ENCODE data around the gene TRIO.

The TRIO gene

DNA sequence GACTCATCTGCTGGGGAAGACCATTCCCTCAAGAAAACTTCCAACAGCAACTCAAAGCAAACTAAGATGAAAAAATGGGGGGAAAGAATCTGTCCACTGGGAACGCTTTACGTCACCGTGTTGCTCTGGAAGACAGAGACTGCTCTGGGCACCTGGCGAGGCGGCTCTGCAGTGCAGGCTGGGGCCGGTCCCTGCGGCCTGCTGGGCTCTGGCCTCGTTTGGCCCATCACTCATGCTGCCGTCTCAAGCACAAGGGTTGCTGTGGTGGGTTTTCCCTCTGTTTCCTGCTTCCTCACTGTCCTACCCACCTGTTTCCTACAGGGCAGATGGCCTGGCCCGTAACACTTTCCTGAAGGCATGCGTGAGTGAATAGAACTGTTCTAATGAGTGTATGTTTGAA lies 345.6 kb downstream of the TRIO start:
- no peak for DNase-seq (ENCODE audit: low spot score)

DNA sequence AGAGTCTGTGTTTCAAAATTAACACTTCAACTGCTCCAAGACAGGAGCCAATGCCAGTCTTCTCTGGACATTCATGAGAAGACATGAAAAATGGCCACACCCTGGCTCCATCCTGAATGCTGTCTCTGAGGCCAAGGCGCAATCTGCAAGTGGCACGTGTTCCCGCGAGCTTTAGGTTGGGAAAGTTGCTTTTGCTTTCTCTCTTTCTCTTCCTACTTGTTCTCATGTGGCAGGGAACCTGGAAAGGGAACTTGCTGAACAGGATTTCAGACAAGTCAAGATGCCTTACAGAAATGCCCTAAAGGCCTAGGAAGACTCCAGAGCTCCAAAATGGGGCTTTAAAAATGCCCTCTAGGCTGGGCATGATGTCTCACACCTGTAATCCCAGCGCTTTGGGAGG lies 346.5 kb downstream of the TRIO start:
- no peak for DNase-seq (ENCODE audit: low spot score)

DNA sequence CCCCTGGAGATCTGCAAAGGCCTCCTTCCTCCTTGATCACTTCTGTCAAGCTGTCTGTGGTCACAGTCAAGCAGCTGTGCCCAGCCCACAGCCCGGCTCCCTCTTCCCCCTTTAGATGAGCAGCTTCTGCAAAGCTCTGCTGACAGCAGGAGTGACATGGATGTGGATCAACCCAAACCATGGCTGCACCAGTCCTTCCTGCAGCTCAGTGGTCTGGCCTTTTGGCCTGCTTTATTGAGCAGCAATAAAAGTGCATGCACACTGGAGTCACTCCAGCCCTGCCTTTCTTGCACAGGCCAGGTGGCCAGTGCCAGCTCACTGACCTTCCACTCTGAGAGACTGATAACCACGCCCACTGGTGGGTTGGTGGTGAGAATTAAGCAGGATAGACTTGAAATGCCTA lies 347.2 kb downstream of the TRIO start:
- DNase-seq (ENCODE audit: low spot score), result no peak

DNA sequence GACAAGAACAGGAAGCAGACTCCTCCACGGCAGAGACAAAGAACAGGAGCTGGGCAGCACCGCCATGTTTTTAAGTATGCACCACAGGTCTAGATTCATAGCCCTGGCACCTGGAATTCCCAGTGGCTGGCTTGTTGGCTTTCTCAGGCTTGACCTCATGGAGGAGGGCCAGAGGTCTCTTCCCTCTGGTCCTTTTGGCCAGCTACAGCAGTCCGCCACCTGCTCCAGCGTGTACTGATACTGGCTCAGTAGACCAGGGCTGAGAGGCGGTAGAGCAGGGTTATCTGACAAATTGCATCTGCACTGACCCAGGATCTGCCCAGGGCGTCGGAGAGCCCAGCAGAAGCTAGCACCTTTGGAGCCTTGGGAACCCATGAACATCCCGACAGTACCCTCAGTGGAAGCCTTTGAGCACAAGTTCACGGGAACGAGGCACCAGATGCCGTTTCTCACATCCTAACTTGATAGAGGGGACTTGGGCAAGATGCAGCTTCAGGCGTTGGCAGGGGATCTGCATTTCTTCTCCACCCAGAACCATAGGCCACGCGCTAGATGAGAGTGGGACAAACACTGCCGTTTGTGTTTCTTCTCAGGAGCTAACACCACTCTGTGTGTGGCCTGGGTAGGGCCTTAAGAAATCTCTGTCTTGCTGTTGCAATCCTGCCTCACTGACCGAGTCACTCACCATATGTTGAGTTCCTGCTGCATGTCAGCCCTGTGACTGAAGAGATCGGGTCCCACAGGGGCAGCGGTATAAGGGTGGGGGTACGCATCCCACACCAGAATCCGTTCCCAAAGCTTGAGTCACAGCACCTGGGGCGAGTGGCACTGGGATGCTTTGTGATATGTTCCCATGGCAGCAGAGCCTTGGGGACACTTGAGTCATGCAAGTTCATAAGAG lies 348.1 kb downstream of the TRIO start:
- DNase-seq (ENCODE audit: low spot score), result no peak

DNA sequence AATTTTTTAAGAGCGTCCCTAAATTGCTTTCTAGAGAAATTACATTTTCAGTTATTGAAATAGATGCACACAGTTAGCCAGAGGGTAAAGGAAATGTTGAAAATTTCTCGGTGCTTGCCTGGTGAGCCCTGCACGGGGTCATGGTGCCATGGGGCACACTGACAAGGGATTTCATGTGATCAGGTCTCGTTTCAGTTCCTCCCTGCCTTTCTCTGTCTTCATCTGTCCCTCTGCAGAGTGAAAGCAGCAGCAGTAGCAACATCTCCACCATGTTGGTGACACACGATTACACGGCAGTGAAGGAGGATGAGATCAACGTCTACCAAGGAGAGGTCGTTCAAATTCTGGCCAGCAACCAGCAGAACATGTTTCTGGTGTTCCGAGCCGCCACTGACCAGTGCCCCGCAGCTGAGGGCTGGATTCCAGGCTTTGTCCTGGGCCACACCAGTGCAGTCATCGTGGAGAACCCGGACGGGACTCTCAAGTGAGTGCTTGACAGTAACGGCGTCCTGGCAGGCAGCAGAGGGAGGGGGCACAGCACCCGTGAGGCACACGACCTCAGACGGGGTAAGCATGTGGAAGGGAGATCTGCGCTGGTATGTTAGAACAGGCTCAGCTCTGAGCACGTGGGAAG lies 349.3 kb downstream of the TRIO start:
- DNase-seq (ENCODE audit: low spot score), result no peak

DNA sequence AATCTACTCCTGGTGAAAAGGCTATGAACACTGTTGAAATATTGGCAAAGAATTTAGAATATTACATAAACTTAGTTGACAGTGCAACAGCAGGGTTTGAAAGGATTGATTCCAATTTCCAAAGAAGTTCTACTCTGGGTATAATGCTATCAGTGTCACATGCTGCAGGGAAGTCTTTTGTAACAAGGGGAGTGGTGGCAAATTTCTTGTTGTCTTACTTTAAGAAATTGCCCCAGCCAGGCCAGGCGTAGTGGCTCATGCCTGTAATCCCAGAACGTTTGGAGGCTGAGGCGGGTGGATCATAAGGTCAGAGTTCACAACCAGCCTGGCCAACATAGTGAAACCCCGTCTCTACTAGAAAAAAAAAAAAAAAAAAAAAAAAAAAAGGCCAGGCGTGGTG lies 352.2 kb downstream of the TRIO start:
- no peak for DNase-seq (ENCODE audit: low spot score)

DNA sequence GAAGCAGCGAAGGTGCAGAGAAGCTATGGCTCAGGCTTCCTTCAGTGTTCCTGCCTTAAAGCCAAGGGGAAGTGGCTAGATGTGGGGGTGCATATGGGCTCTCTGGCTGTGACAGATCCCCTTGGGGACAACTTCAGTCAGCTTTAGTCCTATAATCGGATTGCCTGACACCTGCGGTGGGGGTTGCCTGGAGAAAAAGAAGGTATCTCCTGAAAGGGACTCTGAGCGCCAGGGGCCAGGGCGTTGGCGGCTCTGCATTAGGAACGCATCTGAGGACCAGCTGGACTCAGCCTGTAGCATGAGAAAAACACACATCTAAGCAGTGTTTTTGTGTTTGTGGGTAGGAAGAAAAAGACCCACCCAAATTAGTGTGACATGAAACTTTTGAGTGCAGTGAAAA lies 354.2 kb downstream of the TRIO start:
- DNase-seq (ENCODE audit: low spot score), result no peak

DNA sequence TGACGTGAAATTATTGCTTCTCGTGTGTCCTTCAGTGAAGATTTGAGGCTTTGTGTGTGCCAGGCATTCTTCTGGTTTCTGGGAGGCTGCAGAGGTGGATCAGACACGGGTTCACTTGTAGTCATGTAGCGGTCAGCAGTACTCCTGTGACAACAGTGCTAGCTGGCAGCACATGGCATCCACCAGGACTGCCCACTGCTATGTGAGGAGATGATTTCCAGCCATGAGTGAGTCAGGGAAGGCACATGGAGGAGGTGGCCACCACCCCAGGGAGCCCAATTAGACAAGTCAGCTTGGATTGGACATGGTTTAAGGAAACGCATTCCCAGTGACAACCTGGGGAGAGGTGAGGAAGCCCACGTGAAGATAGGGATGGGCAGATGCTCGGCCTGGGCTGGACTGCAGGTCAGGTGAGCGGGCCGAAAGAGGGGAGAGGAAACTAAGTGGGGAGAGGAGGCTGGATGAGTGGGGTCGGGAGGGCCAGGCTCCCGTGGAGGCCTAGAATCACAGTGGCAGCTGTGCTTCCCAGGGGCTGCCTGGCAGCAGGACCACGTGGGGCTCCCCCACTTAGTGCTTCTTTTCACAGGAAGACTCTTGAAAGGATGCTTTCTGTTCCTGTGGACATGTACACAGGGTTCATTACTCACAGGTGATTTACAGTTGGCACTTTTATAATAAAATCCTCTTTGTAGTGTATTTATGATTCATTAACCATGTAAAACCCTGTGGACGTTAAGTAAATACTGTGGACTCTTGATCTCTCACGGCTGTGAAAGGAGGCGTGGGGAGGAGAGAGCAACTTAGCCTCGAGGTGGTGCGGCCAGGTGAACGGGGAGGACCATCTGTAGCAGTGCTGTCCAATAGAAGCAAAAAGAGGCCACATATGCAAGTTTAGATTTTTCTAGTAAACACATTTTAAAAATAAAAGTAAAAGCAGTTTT lies 358.5 kb downstream of the TRIO start:
- no peak for DNase-seq (ENCODE audit: low spot score)

DNA sequence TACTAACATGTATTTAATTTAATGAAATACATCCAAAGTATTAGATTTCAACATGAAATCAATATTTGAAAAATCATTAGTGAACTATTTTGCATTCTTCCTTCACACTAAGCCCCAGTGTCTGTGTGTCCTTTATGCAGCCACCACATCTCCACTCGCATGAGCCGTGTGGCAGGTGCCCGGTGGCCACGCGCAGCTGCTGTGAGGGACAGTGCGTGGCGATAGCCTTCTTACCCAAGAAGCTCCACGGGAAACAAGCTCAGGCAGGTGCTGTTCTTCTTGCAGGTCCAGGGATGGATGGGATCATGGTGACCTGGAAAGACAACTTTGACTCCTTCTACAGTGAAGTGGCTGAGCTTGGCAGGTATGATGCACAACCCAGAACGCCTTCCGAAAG lies 359.1 kb downstream of the TRIO start:
- no peak for DNase-seq (ENCODE audit: low spot score)

DNA sequence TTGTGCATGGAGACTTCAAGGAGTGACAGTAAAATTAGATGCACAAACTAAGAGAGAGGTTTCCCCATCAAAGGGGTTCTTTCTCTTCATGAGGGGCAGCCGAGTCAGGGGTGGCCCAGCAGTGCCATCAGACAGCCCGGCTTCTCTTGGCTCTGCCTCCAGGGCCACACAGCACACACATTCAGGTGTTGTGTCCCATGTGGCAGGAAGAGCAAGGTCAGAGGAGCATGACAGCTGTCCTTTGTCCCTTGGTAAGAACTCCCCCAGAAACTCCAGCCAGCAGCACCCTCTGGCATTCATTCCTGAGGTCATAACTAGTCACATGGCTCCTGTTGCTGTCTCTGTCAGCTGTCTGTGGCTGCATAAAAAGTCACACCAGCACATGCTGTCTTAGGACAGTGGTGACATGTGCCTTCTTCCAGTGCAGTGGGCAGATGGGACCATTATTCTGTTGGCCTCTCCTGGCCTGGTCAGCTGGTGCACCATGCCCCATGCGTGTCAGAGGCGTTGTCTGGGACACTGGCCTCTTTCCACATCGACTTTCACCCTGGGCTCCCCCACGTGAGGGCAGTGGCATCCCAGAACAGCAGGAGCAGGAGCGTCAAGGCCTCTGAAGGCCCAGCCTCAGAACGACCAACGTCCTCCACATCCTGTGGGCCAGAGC lies 360.0 kb downstream of the TRIO start:
- DNase-seq (ENCODE audit: low spot score), result no peak

DNA sequence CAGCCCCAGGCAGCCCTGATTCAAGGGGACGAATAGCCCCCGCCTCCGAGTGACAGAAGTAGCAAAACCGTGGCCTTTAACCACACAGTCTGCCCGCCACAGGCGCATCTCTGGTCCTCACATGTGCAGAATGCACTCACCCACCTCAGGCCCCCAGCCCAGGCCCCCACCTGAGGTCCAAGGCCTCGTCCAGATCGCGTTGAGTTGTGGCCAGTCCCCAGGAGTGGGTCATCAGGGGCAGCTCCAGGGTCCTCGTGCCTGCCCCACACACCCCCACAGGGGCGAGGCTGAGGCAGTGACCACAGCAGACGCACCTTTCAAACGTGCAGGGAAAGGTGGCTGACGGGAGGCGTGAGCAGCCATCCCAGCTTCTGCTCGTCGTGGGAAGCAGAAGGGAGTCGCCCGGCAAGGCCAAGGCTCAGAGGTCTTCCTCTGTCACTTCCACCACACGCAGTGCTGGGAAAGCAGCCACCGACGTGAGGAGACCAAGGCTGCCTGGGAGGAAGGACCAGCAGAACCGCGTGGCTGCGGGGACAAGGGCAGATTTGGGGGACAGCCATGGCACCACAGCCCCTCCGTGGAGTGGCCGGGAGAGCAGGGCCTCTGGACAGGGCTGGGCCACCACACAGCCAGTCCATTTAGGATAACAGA lies 360.7 kb downstream of the TRIO start:
- no peak for DNase-seq (ENCODE audit: low spot score)

DNA sequence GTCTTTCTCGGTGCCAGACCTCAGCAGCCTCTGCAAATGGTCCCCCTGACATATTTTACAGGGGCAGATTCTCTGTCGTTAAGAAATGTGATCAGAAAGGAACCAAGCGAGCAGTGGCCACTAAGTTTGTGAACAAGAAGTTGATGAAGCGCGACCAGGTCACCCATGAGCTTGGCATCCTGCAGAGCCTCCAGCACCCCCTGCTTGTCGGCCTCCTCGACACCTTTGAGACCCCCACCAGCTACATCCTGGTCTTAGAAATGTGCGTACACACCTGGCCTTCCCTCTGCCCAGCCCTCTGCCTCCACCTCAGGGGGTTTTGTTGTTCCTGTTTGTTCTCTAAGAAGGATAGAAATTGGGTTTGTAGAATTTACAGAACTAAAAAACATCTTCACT lies 361.2 kb downstream of the TRIO start:
- no peak for DNase-seq (ENCODE audit: low spot score)

DNA sequence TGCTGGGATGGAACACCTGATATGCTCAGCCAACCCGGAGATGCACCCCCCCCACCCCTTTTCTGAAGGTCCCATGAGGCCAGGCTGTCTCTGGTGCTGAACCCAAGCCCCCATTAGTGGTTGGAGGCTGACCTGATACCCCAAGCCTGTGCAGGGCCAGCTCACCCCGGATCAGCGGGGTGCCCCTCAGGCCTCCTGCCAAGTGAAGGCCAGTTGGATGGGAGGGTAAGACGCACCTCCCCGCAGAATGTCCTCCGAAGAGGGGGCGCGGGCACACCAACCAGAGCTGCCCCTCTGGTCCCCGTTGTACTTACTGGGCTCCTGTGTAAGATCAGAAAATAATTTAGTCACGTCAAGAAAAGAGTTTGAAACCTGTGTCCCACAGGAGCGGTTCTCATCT lies 361.7 kb downstream of the TRIO start:
- DNase-seq (ENCODE audit: low spot score), result no peak

DNA sequence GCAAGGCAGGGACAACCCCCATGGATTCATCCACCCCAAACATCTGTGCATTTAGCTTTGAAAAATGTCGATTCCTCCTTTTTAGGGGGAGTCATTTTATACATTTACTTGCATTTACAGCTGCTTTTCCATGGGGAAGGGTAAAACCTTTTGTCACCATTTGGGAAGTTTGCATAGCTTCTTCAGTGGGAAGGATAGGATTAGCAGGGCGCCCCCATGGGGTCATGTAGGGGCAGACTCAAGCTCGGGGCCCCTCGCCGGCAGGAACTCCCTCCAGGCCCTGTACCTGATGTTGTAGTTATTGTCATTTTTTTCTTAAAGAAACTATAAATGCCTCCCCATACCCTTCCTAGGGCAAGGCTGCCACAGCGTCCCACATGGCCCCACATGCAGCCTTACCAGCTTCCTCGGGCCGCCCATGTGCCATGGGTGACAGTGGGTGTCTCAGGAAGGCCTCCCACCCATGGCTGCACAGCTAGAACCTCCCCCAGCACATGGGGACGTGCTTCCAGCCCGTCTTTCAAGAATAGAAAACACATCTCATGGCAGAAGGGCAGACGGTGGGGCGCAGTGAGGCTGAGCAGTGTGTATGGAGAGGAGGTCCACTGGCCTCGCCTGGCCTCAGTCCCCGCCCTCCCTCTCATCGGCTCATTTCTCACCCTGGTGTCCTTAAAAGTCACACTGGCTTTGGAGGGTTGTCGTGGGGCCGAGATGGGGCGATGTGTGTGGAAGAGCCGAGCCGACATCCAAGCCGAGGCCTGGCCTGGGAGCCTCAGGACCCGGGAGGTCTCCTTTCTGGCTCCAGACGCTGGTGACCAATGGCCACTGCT lies 362.4 kb downstream of the TRIO start:
- DNase-seq (ENCODE audit: low spot score), result no peak

DNA sequence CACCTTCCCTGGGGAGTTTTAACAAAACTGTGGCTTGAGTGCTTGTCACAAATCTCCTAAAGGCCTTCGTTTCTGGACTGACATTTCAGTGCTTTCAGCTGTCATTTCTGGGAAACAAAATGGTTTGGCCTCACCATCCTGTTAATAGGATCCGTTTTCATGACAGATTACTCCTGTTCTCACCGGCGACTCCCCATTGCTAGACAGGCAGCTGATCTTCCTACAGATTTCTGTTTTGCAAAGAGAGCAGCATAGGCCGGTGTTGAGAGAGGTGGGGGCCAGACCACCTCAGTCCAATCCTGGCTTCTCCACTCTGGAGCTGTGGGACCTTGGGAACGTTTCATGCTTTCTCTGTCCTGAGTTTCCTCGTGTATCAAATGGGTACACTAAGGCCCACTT lies 363.0 kb downstream of the TRIO start:
- DNase-seq (ENCODE audit: low spot score), result no peak

DNA sequence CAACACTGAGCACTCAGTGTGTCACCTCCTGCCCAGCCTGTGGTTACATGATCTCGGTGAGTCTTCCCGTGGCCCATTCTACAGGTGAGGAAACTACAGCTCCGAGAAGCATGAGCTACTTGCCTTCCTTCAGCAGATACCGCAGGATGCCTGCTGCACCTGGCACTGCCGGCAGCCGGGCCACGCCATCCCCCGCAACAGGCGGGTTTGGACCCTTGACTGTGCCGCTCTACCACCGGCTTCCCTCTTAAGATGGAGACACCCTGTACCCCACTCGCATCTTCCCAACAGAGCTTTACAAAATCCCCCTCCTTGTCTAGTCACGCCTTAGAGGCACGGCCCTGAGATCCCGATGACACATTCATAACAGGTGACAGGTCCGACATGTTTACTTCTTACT lies 363.5 kb downstream of the TRIO start:
- DNase-seq (ENCODE audit: low spot score), result no peak

DNA sequence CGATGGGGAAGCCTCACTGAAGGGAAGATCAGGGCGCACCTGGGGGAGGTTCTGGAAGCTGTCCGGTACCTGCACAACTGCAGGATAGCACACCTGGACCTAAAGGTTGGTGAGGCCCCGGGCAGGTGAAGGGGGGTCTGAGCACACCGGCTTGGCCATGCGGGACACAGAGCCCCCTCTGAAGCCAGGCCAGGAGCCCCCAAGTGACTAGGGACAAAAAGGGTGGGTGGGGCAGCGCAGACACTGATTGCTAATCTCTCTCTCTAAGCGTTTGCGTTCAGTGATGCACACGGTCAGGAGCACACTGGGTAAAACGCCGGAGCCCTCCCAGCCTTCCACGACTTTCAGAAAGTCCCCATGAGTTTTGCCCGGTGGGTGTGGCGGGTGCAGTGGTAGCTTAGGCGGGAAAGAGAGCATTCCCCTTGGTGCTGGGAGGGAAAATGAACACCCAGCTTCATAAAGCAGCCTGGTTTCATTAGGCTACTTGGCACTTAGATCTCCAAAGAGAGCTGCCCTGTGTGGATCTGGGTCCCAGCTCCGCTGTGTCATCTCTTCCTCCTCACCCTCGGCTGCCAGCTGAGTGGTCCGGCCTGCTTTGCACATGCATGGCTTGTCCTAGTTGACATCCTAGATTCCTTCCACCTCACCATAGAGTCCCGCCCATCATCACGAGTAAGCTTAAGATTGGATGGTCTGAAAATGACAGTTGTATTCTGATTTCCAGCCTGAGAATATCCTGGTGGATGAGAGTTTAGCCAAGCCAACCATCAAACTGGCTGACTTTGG lies 364.2 kb downstream of the TRIO start:
- DNase-seq (ENCODE audit: low spot score), result no peak

DNA sequence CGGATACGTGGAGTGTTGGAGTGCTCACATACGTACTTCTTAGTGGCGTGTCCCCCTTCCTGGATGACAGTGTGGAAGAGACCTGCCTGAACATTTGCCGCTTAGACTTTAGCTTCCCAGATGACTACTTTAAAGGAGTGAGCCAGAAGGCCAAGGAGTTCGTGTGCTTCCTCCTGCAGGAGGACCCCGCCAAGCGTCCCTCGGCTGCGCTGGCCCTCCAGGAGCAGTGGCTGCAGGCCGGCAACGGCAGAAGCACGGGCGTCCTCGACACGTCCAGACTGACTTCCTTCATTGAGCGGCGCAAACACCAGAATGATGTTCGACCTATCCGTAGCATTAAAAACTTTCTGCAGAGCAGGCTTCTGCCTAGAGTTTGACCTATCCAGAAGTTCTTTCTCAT lies 364.9 kb downstream of the TRIO start:
- DNase-seq (ENCODE audit: low spot score), result no peak

DNA sequence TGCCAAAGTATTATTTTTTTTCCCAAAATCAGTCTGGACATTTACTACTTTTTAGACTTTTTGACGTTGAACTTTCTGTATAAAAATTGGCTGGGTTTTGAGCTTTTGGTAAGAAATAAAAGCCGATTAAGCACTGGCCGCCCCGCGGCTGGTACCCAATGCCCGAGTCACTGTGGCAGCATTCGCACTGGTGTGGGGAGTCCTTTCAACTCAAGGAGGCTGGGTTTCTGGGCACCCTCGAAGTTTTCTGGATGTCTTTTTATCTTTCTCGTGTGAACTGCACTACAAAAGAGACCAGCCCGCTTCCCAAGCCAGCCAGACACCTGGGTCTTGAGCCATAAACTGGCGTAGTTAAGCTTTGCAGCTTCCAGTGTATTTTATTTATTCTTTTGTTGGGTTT lies 366.4 kb downstream of the TRIO start:
- DNase-seq (ENCODE audit: low spot score), result no peak

Measured in LoVo (cell line).